ENCODE results near the gene MPND.

Gene MPND

DNA sequence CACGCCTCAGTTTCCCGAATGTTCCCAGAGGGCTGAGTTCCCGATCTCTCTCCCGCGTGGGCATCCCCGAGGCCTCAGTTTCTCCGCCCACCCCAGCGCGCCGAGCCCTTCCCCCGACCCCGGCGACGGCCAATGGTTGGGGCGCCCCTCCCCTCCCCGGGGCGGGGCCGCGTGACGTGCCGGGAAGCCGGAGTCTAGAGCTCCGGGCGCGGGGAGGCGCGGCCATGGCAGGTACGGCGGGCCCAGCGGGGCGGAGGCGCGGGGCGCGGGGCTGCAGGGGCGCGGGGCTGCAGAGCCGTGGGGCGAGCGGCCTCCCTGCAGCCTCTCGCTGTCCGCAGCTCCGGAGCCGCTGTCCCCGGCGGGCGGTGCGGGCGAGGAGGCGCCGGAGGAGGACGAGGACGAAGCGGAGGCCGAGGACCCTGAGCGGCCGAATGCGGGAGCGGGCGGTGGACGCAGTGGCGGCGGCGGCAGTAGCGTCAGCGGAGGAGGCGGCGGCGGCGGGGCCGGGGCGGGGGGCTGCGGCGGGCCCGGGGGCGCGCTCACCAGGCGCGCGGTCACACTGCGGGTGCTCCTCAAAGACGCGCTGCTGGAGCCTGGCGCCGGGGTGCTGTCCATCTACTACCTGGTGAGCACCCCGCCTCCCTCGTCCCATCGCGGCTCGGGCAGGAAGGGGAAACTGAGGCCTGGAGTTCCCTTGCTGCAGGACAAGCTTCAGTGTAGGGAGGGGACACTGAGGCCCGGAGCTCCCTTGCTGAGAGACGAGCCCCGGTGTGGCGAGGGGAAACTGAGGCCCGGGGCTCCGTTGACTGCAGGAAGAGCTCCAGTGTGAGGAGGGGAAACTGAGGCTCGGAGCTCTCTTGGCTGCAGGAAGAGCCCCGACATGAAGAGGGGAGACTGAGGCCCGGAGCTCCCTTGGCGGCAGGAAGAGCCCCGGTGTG, at the start of gene MPND:
MPND (plus strand) TSS at position 193 of the 938 bp plus-strand sequence; CDS start at position 225, 32 bp downstream.
- peak; percentile 80 to 90 for DNase-seq (ENCODE audit: low read depth in 2 of 2)

- DNase-seq (ENCODE audit: low read depth in 2 of 2), result no peak
Observed at GRCh38 chr19:4294389-4294788, 49.0 kb upstream of the MPND start.

- DNase-seq (ENCODE audit: low read depth in 2 of 2), result no peak
Observed at GRCh38 chr19:4295972-4296771, 47.2 kb upstream of the MPND start.

GRCh38 chr19:4297901-4298809, 45.2 kb upstream of the MPND start:
- DNase-seq (ENCODE audit: low read depth in 2 of 2), result peak in 1 of 2 donors; percentile 8

DNA sequence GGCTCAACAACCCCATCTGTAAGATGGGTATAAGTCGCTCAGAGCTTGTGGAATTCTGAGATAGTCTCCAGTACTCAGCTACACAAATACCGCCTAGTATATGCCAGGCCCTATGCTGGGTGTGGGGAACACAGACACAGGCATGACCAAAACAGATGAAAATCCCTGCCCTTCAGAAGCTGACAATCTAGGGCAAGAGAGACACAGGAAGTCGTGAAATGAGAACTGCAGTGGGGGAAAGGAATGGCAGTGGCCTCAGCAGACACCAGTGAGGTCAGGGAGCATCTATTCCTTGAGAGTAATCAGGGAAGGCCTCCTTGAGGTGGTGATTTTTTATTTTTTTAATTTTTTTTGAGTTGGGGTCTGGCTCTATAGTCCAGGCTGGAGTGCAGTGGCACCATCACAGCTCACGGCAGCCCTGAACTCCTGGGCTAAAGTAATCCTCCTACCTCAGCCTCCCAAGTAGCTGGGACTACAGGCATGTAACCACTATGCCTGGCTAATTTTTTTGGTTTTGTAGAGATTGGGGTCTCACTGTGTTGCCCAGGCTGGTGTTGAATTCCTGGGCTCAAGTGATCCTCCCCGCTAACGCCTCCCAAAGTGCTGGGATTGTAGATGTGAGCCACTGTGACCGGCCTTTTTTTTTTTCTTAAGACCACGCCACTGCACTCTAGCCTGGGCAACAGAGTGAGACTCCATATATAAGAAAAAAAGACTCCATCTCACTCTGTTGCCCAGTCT, 44.4 kb upstream of the MPND start:
- no peak for DNase-seq (ENCODE audit: low read depth in 2 of 2)

DNA sequence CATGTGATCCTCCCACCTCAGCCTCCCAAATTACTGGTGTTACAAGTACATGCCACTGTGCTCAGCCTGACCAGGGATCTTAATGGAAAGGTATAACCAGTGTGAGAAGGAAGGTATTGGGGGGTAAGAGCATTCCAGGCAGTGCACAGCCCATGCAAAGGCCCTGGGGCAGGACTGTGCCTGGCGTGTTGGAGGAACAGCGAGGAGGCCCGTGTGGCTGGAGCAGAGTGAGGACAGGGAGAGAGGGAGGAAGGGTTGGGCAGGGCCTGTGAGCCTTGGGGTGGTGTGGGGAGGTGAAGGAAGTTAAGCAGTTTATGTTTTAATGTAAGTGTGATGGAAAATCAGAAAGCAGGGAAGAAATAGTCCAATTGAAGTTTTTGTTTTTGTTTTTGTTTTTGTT, 42.8 kb upstream of the MPND start:
- no peak for DNase-seq (ENCODE audit: low read depth in 2 of 2)

GRCh38 chr19:4301590-4302242, 41.6 kb upstream of the MPND start:
- DNase-seq (ENCODE audit: low read depth in 2 of 2), result no peak

DNA sequence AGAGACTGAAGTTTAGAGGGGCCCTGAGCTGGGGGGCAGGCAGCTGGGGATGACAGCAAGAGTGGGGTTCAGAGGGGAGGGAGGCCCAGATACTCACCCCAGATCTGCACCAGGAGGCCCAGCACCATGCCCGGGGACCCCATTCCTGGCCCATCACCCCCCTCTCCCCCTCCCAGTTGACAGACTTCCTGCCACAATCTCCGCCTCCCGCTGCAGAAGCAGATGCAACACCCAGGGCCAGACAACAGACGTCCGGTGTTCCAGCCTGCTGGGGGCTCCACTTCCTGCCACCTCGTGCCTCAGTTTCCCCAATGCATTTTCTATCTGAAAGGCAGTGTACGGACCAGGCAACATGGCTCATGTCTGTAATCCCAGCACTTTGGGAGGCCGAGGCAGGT, 41.1 kb upstream of the MPND start, which contains the start of gene TMIGD2:
TMIGD2 (minus strand) TSS at position 147 of the 398 bp plus-strand sequence; CDS start at position 143, 4 bp downstream.
- DNase-seq (ENCODE audit: low read depth in 2 of 2), result no peak

DNA sequence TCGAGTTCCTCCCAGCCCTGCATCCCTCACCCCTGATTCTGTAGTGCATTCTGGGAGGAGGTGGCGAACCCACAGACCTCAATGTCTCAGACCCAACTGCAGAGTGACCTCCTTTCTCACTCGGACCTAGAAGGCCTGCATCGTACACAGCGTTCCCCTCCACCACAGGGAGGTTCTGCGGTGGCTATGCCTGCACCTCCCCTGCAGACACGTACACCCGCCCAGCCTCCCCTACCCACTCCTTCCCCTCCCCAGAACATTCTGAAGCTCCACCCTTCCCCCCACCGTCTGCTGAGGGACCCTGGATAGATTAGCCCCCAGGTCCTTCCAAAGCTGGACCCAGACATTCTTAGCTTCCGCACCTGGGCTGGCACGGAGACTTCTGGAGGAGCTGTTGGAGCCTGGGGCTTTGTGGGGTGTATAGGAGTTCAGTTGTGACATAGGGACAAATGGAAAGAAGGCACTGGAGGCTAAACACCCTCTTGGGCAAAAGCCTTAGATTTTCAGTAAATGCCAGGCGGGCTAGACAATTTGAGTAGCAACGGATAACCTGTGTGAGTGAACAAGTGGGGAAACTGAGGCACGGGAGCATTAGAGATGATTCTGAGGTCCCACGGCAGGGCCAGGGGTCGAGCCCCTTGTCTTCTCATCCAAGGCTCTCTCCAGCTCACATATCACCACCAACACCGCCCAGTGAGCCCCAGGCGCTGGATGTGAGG, 39.4 kb upstream of the MPND start:
- no peak for DNase-seq (ENCODE audit: low read depth in 2 of 2)

DNA sequence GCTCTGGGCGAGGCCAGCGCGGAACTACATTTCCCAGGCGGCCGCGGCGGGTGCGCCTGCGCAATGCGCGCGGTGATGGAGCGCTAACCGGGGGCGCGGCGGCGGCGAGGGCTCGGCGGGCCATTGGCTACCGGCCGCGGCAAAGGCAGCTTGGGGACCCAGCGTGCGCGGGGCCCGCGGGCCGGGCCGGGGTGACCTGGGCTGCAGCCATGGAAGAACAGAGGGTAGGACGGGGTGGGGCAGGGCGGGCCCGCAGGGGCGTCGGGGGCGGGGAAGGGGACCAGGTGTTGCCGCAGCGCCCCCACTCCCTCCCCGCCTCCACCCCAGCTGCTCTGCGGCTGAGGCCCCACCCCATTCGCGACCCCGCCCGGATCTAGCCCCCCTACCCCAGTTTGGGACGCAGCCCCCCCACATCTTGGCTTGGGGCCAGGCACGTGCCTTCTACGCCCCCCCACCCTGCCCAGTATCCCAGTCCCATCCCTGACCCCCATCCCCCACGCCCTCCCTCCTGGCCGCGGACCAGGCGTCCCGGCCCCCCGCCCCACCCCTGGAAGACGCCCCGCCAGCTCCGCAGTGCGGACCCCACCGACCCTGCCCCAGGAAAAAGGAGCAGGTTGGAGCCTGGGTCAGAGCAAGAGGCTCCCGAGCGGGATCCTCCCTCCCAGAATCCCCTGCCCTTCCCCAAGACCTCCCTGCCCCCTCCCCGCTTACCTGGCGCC, 38.7 kb upstream of the MPND start, which contains the start of gene FSD1:
FSD1 (plus strand) TSS at position 61 of the 719 bp plus-strand sequence; CDS start at position 210, 149 bp downstream.
- peak in 1 of 2 donors; percentile 56 for DNase-seq (ENCODE audit: low read depth in 2 of 2)

DNA sequence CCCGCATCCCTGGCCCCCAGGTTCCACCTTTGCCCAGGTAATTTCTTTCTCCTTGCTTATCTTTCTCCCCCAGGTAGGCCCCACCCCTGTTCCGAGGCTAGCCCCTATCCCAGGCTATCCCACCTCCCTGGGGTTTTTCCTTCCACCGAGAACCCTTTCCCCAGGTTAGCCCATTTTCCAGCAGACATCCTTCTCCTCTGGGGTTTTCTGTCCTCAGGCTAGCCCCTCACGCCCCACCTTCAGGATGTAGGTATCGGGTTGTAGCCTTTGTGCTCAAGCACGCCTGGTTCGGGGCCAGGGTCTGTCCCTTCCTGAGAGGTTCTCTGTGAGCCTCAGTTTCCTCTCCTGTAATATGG, 38.1 kb upstream of the MPND start:
- DNase-seq (ENCODE audit: low read depth in 2 of 2), result no peak

DNA sequence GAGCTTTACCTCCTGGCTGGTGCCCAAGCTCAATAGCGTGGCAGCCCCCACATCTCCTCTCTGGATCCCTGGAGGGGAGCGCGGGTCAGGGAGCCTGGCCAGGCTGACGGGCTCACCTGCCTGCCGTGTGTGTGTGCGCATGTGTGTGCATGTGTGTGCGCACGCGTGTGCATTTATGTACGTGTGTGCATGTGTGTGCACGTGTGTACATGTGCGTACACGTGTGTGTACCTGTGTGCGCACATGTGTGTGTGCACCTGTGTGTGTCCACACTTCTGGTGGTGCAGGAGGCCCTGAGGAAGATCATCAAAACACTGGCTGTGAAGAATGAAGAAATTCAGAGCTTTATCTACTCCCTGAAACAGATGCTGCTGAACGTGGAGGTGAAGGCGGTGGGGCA, 37.7 kb upstream of the MPND start:
- DNase-seq (ENCODE audit: low read depth in 2 of 2), result no peak

DNA sequence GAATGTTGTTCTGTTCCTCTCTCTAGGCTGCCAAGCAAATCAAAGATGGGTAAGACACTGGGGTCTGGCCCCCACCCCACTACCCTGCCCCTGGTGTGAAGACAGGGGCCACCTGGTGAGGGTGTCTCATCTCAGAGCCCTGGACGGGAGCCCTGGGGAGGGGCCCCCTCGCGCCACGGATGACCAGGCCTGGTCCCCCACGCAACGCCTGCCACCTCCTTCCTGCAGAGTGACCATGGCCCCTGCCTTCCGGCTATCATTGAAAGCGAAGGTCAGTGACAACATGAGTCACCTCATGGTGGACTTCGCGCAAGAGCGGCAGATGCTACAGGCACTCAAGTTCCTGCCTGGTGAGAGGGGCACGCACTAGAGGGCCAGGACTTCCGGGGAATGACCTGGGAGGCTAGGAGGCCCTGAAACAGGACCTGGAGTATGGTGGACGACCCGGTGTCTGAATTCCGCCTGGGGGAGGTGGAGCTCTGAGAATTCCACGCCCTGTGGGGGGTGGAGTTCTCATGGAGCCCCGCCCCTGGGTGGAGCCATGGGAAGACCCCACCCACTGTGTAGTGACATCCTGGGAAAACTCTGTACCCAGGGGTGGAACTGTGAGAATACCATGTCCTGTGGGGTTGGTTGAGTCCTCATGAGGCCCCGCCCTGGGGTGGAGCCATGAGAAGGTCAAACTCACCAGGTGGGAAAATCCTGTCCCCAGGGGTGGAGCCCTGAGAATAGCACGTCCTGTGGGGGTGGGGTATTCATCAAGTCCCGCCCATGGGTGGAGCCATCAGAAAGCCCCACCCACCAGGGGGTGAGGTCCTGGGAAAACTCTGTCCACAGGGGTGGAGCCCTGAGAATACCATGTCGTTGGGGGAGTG, 32.9 kb upstream of the MPND start:
- no peak for DNase-seq (ENCODE audit: low read depth in 2 of 2)

DNA sequence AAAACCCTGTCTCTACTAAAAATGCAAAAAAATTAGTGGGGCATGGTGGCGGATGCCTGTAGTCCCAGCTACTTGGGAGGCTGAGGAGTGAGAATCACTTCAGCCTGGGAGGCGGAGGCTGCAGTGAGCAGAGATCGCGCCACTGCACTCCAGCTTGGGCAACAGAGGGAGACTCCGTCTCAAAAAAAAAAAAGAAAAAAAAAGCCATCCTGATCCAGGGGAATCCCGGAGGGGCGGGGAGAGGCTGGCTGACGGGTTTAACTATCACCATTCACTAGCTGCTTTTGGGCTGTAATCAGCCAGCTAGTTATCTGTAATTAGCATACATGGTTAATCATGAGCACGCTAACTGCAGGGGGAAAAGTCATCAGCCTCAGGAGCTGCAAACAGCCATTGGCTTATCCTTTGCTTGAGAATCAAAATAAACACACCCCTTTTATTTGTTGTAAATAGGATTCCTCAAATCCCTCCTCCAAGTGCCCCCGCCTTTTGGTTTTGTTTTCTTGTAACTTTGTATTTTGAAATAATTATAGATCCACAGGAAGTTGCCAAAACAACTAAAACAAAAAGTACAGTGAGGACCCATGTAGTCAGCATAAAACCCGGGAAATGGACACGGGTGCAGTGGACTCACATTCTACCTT, 29.4 kb upstream of the MPND start:
- DNase-seq (ENCODE audit: low read depth in 2 of 2), result no peak

DNA sequence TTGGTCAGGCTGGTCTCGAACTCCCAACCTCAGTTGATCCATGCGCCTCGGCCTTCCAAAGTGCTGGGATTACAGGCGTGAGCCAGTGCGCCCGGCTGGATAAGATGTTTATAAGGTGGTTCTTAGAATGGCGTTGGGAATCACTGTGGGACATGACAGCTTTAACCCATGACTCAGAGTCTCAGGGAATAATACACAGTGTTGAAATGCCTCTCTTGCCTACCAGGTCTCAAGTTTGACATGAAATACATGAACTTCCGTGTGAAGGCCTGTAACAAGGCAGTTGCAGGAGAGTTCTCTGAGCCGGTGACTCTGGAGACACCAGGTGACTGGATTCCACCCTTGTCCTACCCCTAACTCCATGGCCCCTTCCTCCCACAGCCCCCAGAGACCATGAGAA, 26.4 kb upstream of the MPND start:
- DNase-seq (ENCODE audit: low read depth in 2 of 2), result no peak

GRCh38 chr19:4318460-4318859, 24.9 kb upstream of the MPND start:
- DNase-seq (ENCODE audit: low read depth in 2 of 2), result no peak

GRCh38 chr19:4319067-4319718, 24.2 kb upstream of the MPND start:
- DNase-seq (ENCODE audit: low read depth in 2 of 2), result no peak
